GM21825 (cell line): ENCODE results near the gene PPP1R12C.
A peak's percentile ranks its signal among the peaks of the same experiment; 100 is the strongest.

ENCODE experiments used
- ATAC-seq: cut with Tn5 transposase; IDR thresholded peaks from one replicate; pipeline ENCODE4 v1.9.1; 2021; ENCODE audit warnings: mild to moderate bottlenecking, moderate library complexity; ENCODE audit not compliant: unreplicated experiment

PPP1R12C gene

GRCh38 chr19:55091126-55091910 is 26.1 kb downstream of the PPP1R12C start:
- no peak for ATAC-seq

- ATAC-seq, result no peak
Measured at GRCh38 chr19:55090564-55090963, 26.9 kb downstream of the PPP1R12C start.

DNA sequence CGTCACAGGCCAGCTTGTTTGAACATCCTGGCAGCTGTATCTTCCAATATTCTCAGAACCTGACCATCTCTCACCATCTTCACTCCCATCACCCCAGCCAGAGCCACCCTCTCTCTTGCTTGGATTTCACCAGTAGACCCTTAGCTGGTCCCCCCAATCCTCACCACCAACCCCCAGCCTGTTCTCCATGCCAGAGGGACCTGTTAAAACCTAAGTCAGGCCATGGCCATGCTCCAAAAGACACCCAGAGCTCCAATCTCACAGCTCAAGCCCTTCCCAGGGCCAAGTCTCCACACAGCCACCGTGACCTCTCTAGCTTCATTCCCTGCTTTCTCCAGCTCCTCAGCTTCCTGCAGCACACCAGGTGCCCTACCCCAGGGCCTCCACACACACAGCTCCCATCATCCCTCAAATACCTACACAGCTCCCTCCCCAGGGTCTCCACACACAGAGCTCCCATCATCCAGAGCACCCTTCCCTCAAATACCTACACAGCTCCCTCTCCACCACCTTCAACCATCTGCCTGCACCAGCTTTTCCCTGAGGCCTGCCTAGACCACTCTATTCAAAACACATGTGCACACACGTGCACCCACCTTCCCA is 28.0 kb downstream of the PPP1R12C start:
- ATAC-seq, result no peak

GRCh38 chr19:55088543-55089341 is 28.7 kb downstream of the PPP1R12C start:
- ATAC-seq, result no peak

DNA sequence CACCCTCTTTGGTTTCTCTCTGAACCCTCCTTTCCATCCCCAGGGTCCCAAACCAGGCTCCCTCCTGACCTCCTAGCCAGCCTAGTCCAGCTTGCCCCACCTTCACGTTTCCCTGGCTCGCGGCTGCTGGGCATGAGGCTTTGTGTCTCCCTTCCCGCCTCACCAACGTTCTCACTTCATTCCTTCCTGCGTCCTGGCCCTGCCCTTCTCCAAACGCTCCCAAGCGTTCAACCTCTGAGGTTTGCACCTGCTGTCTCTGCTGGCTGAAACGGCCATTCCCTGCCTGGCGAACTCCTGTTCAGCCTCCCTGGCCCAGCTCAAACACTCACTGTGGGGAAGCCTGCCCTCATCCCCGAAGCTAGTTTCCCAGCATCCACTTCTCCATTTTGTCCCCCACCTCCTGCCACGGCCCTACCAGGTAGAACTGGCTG is 29.4 kb downstream of the PPP1R12C start:
- ATAC-seq, result no peak

DNA sequence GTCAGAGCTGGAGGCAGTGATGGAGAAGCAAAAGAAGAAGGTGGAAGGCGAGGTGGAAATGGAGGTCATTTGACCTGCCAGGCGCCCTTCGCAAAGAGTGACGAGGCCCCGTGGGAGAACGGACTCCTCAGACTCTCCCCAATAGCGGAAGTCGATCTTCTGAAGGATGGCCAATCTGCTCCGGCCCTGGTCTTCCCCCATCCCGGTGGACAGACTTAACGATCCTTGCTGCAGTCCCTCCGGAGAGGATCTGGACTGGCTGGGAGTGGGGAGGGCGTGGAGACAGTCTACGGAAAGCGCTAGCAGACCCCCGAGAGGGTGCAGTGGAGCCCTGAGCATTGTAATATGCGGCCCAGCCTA is 29.9 kb downstream of the PPP1R12C start:
- ATAC-seq, result no peak

DNA sequence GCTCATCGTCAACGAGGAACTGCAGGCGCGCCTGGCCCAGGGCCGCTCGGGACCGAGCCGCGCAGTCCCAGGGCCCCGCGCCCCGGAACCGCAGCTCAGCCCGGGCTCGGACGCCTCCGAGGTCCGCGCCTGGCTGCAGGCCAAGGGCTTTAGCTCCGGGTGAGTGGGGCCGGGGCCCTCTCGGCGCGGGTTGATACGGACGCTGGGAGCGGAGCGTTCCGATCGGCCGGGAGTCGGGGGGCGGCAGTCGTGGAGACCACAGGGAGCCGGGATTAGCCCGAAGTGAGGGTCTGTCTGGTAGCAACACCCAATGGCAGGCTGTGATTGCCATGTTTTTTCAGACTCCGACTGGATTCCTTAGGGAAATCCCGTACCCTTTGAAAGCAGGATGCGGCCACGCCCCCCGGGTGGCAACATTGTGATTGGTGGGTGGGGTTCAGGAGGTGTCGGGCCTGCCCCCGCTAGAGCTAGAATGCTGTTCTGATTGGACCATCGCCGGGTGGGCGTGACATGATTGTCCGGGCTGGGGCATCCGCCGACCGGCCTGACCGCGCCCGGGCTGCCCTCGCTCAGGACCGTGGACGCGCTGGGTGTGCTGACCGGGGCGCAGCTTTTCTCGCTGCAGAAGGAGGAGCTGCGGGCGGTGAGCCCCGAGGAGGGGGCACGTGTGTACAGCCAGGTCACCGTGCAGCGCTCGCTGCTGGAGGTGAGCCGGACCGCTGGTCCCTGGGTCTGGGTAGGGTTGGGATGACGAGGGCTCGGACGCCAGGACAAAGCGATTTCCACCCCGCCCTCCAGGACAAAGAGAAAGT is 30.5 kb downstream of the PPP1R12C start:
- no peak for ATAC-seq

DNA sequence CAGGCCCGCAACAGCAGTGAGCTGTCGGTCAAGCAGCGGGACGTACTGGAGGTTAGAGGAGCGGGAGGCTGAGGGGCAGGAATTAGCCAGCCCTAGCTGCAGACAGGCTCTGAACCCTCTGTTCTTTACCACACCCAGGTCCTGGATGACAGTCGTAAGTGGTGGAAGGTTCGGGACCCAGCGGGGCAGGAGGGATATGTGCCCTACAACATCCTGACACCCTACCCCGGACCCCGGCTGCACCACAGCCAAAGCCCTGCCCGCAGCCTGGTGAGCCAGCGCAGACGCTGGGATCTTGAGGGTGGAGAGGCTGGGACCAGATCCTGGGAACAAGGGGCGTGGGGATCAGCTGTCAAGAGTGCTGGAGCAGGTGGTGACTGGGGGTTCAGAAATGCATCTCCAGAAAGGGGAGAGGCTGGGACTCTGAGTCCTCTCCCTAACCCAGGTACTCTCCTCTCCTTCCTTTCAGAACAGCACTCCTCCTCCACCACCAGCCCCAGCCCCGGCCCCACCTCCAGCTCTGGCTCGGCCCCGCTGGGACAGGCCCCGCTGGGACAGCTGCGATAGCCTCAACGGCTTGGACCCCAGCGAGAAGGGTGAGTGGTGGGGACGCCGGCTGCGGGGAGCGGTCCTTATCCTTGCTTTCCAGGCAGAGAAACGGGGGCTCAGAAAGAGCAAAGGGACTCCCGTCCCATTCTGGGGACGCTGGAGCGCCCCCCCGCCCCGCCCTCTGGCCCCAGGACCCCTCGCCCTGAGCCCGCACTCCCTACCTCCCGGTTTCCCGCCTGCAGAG is 31.3 kb downstream of the PPP1R12C start:
- ATAC-seq, result no peak

GRCh38 chr19:55084416-55084815 is 33.0 kb downstream of the PPP1R12C start:
- ATAC-seq, result no peak

DNA sequence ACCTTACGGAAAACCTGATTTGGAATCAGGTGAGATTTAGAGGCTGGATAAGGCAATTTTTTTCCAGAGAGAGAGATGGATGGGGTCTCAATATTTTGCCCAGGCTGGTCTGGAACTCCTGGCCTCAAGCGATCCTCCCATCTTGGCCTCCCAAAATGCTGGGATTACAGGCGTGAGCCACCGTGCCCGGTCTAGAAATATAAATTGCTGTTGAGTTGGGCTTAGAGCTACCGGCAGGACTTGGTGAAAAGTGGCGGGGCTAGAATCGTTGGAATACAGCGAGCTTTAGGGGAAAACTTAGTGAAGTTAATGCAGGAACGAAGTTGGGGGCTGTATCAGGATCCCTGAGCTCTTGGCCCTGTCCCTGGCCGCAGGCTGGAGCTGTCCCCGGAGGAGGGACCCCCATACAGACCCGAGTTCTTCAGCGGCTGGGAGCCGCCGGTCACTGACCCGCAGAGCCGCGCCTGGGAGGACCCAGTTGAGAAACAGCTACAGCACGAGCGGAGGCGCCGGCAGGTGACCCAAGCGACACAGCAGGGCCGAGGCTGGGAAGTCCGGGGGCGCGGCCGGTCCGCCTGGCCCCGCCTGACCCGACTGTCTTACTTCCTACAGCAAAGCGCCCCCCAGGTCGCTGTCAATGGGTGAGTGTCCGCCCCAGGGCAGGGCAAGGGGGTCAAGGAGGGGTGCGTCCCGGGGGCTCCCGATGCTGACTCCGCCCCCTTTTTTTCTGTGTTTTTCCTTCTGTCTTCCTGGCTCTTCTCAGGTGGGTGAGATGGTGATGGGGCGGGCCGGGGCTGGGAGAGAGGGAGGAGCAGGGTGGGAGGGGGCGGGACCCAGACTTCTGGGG is 34.2 kb downstream of the PPP1R12C start:
- ATAC-seq, result no peak

DNA sequence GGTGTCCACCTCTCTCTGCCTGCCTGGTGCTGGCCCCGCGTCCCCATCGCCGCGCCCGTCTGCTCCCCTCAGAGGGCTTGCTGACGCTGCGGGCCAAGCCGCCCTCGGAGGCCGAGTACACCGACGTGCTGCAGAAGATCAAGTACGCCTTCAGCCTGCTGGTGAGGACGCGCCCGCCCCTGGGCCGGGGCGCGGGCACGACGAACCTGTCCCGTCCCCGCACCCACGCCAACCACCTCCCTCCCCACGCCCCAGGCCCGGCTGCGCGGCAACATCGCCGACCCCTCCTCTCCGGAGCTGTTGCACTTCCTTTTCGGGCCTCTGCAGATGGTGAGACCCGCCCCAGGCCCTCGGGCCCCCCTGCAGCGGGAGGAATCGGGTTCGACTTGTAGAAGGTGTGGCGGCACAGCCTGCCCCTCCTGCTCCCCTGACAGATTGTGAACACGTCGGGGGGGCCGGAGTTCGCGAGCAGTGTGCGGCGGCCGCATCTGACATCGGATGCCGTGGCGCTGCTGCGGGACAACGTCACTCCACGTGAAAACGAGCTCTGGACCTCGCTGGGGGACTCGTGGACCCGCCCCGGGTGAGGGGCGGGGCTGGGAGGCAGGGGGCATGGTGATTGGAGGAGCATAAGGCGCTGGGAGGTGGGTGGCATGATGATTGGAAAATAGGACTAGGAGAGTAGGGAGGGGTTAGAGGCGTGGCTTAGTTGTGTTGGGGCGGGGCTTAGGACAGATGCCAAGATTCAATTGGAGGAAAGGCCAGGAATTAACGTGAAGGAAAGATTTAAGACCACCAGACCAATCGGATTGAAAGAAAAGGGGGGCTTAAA is 35.2 kb downstream of the PPP1R12C start:
- ATAC-seq, result no peak

DNA sequence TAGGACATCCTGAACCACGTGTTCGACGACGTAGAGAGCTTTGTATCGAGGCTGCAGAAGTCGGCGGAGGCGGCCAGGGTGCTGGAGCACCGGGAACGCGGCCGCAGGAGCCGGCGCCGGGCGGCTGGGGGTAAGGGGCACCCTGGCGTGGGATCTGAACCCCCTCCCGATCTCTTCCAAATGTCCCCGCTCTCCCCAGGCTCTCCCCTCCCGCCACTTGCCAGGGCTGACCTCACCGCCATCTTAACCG is 35.7 kb downstream of the PPP1R12C start:
- no peak for ATAC-seq

- peak; percentile 61 for ATAC-seq
Measured at GRCh38 chr19:55080968-55081769, 36.3 kb downstream of the PPP1R12C start.

DNA sequence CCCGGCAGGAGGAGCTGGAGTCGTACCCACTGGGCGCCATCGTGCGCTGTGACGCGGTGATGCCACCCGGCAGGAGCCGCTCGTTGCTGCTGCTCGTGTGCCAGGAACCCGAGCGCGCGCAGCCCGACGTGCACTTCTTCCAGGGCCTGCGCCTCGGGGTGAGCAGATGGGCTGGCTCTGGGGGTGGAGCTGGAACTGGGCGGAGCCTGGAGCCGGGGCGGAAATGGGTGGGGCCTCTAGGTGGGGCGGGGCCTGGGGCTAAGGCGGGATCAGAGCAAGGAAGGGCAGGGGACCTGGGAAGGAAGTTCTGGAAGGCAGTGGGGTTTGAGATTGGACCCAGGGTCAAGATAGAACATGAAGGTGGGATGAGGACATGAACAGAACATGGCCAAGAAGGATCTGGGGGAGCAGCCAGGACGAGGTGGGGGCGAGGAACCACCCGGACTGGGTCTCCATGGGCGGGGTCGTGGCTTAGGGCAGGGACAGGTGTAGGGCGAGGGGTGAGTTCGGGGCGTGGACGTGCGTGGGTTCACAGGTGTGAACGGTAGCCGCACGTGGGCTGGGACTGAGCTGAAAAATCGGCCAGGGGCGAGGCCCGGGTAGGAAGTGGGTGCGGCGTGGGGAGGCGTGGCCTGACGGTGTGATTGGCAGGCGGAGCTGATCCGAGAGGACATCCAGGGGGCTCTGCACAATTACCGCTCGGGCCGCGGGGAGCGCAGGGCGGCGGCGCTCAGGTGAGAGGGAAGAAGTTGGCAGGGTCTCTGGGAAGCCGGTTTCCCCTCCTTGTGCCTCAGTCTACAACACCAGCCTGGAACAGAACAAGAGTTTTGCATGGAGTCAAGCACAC is 37.1 kb downstream of the PPP1R12C start:
- ATAC-seq, result no peak

GRCh38 chr19:55079400-55080038 is 37.9 kb downstream of the PPP1R12C start:
- ATAC-seq, result no peak

DNA sequence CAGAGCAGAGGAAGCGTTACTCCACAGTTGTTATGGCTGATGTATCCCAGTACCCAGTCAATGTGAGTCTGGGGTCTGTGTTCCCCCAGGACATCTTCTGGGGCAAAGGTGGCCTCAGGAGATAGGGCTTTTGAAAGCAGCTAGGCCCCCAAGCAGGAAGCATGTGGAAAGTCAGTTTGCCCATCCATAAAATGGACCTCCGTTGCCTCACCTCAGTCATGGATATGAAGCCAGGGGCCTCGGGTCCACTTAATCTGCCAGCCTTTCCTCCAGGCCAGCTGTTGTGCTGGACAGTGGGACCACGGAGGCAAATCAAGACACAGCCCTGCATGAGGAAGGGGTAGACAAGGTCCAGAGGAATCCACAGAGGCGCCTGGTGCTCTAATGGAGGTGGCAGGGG is 38.4 kb downstream of the PPP1R12C start:
- no peak for ATAC-seq

DNA sequence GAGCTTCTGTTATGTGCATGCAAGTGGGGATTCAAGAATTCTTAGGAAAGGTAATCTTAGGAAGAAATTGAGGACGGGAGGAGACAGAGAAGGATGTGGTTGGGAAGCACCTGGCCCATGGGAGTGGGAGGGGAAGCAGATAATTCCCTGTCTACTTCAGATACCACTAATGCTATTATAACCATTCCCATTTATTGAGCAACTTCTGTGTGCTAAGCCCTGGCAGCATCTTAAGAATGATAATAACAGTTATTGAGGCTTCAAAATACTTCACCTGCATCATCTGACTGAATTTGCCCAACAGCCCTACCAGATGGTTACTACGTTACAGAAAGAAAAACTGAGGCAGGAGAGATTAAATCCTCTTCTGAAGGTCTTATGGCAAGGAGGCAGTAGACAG is 40.3 kb downstream of the PPP1R12C start:
- no peak for ATAC-seq
